NCI-H1694 treated with DMSO at 0.1 percent for 48 hours (cell line): Measurements from ENCODE around the gene TRAF1.
A peak's percentile ranks its signal among the peaks of the same experiment; 100 is the strongest.

Source experiments
- DNase-seq: peaks from one replicate; lab custom pipeline; 2025; lab: John Stamatoyannopoulos, UW

TRAF1 gene

GRCh38 chr9:120889606-120890271 lies 36.9 kb downstream of the TRAF1 start:
- peak; percentile 41 for DNase-seq

- no peak for DNase-seq
These were observed 38.0 kb downstream of the TRAF1 start for GRCh38 chr9:120888626-120889025.

DNA sequence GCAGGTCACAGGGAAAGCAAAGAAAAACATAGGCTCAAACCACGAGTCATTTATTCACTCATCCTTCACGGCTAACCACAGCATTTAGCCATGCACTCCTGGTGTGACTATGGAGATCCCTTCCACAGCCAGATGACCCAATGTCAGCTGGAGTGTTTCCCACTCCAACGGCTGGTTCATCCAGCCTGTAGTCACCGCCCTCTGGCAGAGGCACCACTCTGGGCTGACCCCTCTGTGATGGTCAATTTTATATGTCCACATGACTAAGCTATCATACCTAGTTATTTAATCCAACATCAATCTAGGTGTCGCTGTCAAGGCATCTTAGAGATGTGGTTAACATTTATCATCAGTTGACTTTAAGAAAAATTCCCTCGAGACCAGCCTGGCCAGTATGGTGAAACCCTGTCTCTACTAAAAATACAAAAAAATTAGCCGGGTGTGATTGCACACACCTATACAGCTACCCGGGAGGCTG lies 40.1 kb downstream of the TRAF1 start:
- DNase-seq, result no peak

DNA sequence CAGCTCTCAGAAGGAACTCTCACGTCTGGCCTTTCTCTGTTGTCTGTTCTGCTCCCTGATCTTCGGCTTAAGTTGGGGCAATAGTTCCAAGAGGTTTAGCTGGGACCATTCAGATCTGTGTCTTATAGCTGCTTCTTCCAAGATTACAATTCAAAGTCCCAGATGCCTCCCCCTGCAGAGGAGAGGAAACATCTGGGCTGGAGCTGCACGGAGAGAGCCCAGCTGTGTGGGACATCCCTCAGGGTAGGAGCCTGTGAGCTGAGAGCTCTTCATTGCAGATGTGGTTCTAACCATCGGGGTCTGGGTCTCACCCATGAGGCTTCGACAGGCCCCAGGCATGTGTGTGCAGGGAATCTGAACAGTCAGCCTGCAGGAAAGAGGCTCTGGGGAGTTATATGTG lies 40.6 kb downstream of the TRAF1 start:
- DNase-seq, result no peak

- no peak for DNase-seq
These were observed 41.1 kb downstream of the TRAF1 start for GRCh38 chr9:120885457-120885856.

- no peak for DNase-seq
These were observed 43.0 kb downstream of the TRAF1 start for GRCh38 chr9:120883608-120883996.

DNA sequence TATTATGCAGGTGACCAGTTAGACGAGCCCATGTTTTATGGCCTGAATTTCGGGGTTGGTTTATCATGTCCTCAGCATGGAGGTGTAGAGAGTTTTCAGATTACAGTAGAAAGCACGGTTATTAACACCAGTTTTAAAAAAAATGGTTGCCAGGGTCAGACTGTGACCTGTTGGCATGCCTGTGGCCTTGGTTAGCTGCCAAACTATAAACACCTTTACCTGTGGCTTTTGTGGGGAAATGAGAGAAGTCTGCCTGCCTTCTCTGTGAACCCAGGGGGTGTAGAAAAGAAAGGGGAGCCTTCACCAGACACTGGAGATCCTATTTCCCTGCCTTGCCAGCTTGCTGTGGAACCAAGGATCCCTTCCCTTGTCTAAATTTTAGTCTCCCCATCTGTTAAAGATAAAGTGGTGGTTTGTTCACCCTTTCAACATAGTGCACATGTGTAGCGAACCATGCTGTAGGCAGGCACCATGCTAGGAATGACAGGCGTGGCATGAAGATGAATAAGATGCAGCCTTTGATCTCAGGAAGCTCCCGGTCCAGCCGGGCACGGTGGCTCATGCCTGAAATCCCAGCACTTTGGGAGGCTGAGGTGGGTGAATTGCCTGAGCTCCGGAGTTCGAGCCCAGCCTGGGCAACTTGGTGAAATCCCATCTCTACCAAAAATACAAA lies 43.5 kb downstream of the TRAF1 start:
- no peak for DNase-seq

- no peak for DNase-seq
These were observed 47.1 kb downstream of the TRAF1 start for GRCh38 chr9:120879446-120879845.

DNA sequence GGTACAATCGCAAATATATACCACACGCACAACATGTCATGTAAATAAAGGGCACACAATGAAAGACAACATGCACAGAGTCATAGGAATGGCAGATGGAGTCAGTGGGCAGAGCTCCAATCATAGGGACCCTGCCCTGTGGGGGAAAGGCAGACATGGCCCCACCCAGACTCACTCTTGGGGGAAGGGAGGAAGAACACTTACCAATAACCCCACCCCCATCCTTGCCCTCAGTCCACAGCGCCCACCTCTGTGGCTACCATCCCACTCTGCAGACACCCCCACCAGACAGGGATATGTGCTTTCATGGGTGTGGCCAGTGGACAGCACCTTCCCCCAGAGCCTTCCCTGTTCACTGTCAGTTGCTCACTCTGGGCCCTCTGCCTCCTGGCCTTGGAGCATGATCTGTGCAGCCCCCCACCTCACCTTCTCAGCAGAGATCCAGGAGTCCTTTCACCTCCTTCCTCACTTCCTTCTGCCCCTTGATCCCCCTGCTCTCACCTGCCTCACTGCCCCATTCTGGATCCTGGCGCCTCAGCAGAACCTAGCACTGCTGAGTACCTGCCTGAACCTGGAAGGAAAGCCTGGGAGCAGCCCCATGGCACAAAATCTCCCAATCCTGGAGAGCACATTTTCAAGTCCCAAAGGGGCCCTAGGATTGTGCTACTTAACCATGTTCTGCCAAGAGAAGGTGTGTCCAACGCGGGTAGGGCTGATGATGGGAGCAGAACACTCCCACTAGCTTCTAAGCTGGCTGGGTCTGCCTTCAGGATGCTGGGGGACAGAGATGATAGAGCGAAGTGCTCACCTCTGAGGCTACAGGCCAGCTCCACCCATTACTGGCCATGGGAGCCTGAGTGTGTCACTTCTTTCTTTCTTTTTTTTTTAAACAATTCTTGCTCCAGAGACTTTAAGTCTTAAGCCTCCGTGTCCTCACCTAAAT lies 48.1 kb downstream of the TRAF1 start:
- peak; percentile 86 for DNase-seq

DNA sequence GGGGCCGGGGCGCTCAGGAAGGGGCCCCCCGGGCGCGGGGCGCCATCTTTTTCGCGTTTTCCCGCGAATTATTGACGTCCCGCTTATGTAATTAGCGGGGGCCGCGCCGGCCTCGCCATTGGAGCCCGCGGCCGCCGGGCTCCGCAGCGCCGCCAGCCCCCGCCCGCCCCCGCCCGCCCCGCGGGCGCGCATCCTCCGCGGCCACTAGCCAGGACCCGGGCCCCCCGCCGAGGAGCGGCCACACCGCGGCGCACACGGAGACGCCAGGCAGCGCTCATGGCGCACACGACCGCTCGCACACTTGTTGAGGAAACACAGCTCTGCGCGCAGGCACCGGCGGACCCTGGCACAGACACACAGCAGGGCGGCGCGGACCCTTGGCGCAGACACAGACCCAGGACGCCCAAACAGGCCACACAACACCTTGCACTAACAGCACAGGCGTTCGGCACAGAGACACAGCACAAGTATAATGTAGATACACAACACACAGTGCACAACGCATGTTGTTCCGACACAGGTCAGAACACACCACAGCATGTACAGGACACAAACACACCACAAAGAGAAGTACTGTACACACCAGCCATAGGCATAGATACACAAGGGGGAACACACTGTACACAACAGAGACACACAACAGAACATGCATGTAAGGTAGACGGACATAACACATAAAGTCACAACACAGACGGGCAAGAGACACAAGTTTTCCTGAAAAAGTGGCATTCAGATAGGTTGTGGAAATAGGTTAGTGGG lies 49.1 kb downstream of the TRAF1 start:
- peak; percentile 51 for DNase-seq

- DNase-seq, result peak; percentile 47
These were observed 49.8 kb downstream of the TRAF1 start, which contains the start of gene PHF19 for GRCh38 chr9:120876842-120877240. TSS of gene PHF19 (minus strand) at chr9:120877188. CDS start at chr9:120874741, 2,447 bp downstream.

GRCh38 chr9:120875954-120876841 lies 50.4 kb downstream of the TRAF1 start:
- peak; percentile 29 for DNase-seq

DNA sequence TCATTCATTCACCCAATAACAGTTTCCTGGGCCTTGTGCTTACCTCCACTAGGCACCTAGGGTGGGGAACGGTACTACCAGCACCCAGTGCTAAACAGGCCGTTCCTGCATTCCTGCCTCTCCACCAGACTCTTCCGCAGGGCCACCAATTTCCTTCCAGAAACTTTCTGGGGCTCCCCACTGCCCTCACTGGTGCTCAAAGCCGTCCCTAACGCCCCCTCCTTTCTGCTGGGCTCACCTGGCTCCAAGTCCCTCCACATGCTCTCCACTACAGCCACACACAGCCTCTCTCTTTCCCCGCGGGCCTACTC lies 51.0 kb downstream of the TRAF1 start:
- DNase-seq, result no peak

DNA sequence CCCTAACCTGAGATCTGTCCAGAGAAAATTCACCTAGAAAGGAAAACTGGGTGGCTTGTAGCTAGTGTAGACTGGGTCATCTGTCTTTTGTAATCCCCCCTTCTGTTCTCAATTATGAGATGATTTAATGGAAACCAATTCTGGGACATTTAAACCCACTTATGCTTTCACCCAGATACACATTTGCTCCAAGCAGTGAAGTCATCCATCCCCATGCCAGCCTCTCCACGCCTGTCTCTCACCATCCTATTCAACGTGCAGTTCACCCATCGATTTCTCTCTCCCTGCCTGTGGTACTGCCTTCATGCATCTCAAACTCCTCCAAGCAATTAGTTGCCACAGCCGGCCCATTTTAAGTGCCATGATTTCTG lies 51.4 kb downstream of the TRAF1 start:
- DNase-seq, result no peak

GRCh38 chr9:120874226-120875194 lies 52.1 kb downstream of the TRAF1 start:
- DNase-seq, result no peak

GRCh38 chr9:120873512-120873911 lies 53.1 kb downstream of the TRAF1 start:
- no peak for DNase-seq

DNA sequence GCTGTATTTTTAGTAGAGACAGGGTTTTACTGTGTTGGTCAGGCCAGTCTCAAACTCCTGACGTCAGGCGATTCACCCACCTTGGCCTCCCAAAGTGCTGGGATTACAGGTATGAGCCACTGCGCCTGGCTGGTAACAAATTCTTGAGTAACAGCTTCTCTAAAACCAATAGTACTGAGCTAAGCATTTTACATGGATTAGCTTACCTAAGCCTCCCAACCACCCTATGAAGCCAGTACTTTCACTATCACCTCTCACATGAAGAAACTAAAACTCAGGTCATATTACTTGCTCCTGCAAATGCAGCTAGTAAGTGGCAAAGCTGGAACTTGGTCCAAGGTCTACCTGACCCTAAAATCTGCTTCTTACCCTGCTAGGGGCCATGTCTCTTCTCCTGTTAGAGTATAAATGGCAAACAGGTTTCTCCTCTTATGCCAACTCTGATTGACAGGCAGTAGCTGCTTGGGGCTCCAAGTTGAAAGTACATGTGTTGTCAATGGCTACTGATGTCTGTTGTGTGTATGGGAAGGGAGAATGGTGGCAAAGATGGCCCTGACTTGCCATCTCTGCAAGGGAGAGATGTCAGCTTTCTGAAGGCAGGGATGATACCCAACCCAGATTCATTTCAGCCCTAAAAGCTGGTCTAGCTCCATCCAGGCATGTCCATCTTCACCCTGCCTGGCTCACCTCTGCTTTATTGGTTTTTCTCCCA lies 53.6 kb downstream of the TRAF1 start:
- no peak for DNase-seq

- DNase-seq, result no peak
These were observed 56.4 kb downstream of the TRAF1 start for GRCh38 chr9:120870206-120870605.

DNA sequence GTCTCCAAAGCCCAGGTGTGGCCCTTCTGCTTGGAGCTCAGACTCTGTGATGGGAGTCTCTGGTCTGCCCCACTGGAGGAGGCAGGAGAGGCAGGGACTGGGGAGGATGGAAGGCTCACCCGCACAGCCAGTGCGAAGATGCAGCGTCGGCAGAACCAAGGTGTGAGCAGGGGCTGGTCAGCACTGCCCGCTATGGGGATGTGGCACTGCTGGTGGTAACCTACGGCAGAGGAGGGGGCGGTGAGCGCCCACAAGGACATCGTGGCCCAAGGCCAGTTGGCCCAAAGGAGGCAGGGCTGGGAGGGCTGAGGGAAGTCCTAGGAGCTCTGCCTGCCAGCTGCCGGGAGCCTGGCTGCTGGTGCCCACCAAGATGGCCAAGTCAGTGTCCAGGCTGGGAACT lies 56.9 kb downstream of the TRAF1 start:
- DNase-seq, result no peak
